ENCODE results near the gene MCF2.

Gene MCF2

DNA sequence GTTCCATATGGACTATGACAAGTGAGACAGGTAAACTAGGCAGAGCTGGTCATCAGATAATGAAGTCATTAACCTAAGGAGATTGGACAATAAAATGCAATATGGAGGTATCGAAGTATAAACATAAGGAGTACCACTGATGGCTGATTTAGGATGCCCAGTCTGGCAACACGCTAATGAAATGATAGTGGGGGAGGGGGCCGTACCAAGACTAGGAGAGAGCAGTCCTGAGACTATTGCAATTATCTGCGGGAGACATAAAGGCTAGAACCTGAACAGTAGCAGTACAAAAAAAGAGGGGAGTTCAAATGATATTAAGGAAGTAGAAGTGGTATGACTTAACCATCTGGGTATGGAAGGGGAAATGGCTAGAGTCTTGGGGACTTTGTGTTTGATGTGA is 175.1 kb downstream of the MCF2 start:
- H3K27ac ChIP-seq (ENCODE audit: low read depth, low read length), result no peak overlapping the region
- no peak overlapping the region for H3K9ac ChIP-seq (ENCODE audit: low read length)
- H3K4me3 ChIP-seq (ENCODE audit: low read length), result no peak overlapping the region
- no peaks in the 10 kb centered on the region for H3K36me3 ChIP-seq (ENCODE audit: control insufficient read depth, insufficient read depth, low read length)
- no peaks in the 10 kb centered on the region for H3K27me3 ChIP-seq (ENCODE audit: control insufficient read depth, insufficient read depth, low read length)
- H3K4me1 ChIP-seq (ENCODE audit: control insufficient read depth, insufficient read depth, low read length), result no peaks in the 10 kb centered on the region

Data from rectal smooth muscle tissue (tissue), 1 donor.